Adrenal gland (tissue), 12 donors: ENCODE measurements around the gene VAX1. TPM values are rescaled to one million over a fixed set of nuclear protein-coding genes. Genes with fewer than 3 reads are reported as not detected.

ENCODE experiments used
- DNase-seq, 7 donors: peaks; one replicate each; pipeline ENCODE4 v3.0.0-alpha.2; 2019 to 2020
- H3K27ac ChIP-seq, 5 donors: fragments of 200-600 bp; sonication (generic) in 4 of 5; 1 replicate in 3 of 5; 2 replicates in 2 of 5; pipeline versions ENCODE4 v1.5.1 to v1.8.0; 2016 to 2020; ENCODE audit warnings: mild to moderate bottlenecking in 1 of 5
- H3K27me3 ChIP-seq: fragments of 200-600 bp; 2 replicates; pipeline ENCODE4 v1.8.0; 2021
- H3K36me3 ChIP-seq, 2 donors: fragments of 200-600 bp; replicated peaks in 1 of 2; 1 replicate in 1 of 2; 2 replicates in 1 of 2; pipeline versions ENCODE4 v1.5.1 to v1.8.0; 2018 to 2022
- H3K4me1 ChIP-seq, 2 donors: fragments of 200-600 bp; replicated peaks in 1 of 2; 1 replicate in 1 of 2; 2 replicates in 1 of 2; pipeline versions ENCODE4 v1.5.1 to v1.8.0; 2018 to 2021
- H3K4me3 ChIP-seq, 4 donors: fragments of 200-600 bp; sonication (generic) in 3 of 4; one replicate each; pipeline ENCODE4 v1.5.1; 2016 to 2018
- H3K9me3 ChIP-seq, 3 donors: fragments of 200-600 bp; sonication (generic) in 1 of 3; replicated peaks in 1 of 3; 1 replicate in 2 of 3; 2 replicates in 1 of 3; pipeline versions ENCODE4 v1.5.1 to v1.8.0; 2016 to 2021
- CTCF ChIP-seq, 6 experiments: fragments of 450-650 bp in 4 of 6; fragments of 200-600 bp in 2 of 6; sonication (generic) in 1 of 6; IDR thresholded peaks; 1 replicate in 5 of 6; 2 replicates in 1 of 6; pipeline versions ENCODE4 v1.5.1 to v1.8.0; 2016 to 2021; ENCODE audit warnings: antibody characterized with exemption in 6 of 6, mild to moderate bottlenecking in 2 of 6, moderate library complexity in 1 of 6
- POLR2A ChIP-seq, 2 donors: fragments of 450-650 bp; IDR thresholded peaks; one replicate each; pipeline ENCODE4 v1.6.1; 2017; ENCODE audit warnings: antibody characterized with exemption in 2 of 2, mild to moderate bottlenecking in 2 of 2, moderate library complexity in 1 of 2
- WGBS, 4 donors: extraction: QIAGEN DNeasy Blood & Tissue Kit in 2 of 4; methylation state at CpG; one replicate each; pipeline versions ENCODE4 v1.1.5 to v1.1.7; 2013 to 2017; 5-methylcytosine and 5-hydroxymethylcytosine counted together
- intact Hi-C, 2 donors: fragments of 100-400 bp; cut with DNase I; formaldehyde crosslinking; loops; one replicate each; pipeline versions ENCODE4 v1.14.1 to v1.15.0; 2022 to 2023
- polyA plus RNA-seq, 3 donors: library from polyadenylated mRNA; stranded (reverse); fragments of 200-250 nt in 2 of 3; fragments of 350-450 nt in 1 of 3; fragmentation: Illumina TruSeq in 1 of 3; extraction: RNeasy Lipid Tissue Mini Kit (QIAGEN cat#74804) in 1 of 3; gene quantifications; one replicate each; pipeline ENCODE4 v1.2.3, GENCODE V29; 2013 to 2014
- total RNA-seq, 9 donors: library from RNA; depleted of rRNA in 4 of 9; stranded (reverse); fragments of >200 nt in 4 of 9; fragments of 120-200 nt in 1 of 9; fragmentation: NEBNext Ultra II Directional in 1 of 9; extraction: Animal tissue kit (Norgen Biotek cat#: 25700) in 1 of 9; gene quantifications; one replicate each; pipeline versions ENCODE4 v1.1.0 to v1.2.4, GENCODE V29; 2013 to 2023
- donor health status: healthy with polysubstance abuse.
- donor health status: Bipolar disorder and iron deficiency.
- donor health status: DM: yes; HTN: yes; CAD: no.
- donor health status: DM: no; HTN: no; CAD: no.
- donor health status: DM: no; HTN: no; CAD: no.
- donor health status: DM: yes; HTN: yes; CAD: no.

Gene VAX1
- total and polyA plus RNA-seq, 12 donors = not detected

DNA sequence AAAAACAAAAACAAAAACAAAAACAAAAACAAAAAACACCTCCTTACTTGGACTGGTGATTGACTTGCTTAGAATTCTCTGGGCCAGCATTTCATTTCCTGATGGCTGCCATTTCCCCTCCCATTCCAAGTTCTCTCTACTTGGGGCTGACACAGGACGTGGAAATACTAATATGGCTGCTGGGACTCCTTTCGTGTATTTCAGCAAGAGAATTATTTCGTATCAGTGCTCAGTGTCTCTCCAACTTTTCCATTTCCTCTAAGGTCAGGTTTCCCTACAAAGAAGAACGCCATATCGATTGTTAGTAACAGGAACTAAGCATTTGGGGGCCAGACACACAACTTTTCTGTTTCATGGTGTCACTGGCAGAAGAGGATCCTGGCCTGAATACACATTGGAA is 22.5 kb upstream of the VAX1 start:
- DNase-seq = no peak
- H3K4me3 ChIP-seq = no peak overlapping the region
- peaks cover 97% of the 10 kb centered on the region for H3K27me3 ChIP-seq
- peaks cover 10 to 21% of the 10 kb centered on the region in 2 donors for H3K4me1 ChIP-seq
- TF ChIP-seq CTCF (IDR thresholded peaks at IDR 0.05) (no peak), POLR2A (IDR thresholded peaks at IDR 0.05) (no peak)
- no peaks in the 10 kb centered on the region for H3K36me3 ChIP-seq
- H3K9me3 ChIP-seq = no peaks in the 10 kb centered on the region
- intact Hi-C loops = no loop called here
- no peak overlapping the region for H3K27ac ChIP-seq
- WGBS, 4 donors = 12 to 16% (median 13%) methylated on average over 5 of the region's 5 CpGs

DNA sequence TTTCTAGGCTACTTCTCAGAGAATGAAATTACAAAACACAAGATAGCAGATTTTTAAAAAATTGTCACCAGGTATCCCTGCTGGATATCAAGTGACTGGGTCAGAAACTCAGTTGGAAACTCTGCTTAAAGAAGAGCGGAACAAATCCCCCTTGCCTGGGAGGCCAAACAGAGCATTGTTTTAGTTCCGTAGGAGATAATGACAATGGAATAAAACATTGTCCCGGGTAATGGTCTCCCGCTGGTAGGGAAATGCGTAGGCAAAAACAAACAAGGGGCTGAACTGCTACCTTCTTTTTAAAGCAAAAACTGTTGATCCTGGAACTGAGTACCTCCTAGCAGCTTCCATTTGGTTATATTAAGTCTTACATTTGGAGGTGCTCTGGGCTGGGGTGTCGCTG is 21.3 kb upstream of the VAX1 start:
- H3K9me3 ChIP-seq = no peaks in the 10 kb centered on the region
- 11 to 12% (median 11%) methylated on average over 6 of the region's 6 CpGs for WGBS, 4 donors
- no peak for DNase-seq
- H3K4me1 ChIP-seq = peaks cover 10 to 12% of the 10 kb centered on the region in 2 donors
- H3K27me3 ChIP-seq = peaks cover 97% of the 10 kb centered on the region
- H3K4me3 ChIP-seq = no peak overlapping the region
- TF ChIP-seq CTCF (IDR thresholded peaks at IDR 0.05) (no peak), POLR2A (IDR thresholded peaks at IDR 0.05) (no peak)
- H3K27ac ChIP-seq = no peak overlapping the region
- H3K36me3 ChIP-seq = no peaks in the 10 kb centered on the region
- intact Hi-C loops = no loop called here

DNA sequence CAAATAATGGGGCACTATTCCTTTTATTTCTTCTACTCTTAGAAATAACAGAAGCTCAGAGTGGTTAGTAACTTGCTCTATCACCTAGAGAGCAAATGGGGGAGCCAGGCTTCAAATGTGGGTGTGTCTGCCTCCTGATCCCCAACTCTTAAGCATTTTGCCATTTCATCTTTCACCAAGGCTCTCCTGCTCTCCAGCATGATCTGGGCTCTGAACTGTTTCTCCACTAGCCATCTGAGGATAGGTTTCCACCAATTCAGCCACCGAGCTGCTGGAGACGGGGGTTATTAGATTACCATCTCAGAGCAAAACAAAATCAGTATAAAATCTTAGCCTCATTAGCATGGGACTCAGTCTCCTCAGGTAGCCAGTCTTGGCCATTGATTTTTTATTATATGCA is 20.2 kb upstream of the VAX1 start:
- H3K4me1 ChIP-seq = peaks cover 6 to 8% of the 10 kb centered on the region in 2 donors
- TF ChIP-seq CTCF (IDR thresholded peaks at IDR 0.05) (no peak), POLR2A (IDR thresholded peaks at IDR 0.05) (no peak)
- H3K27ac ChIP-seq = no peak overlapping the region
- no peaks in the 10 kb centered on the region for H3K36me3 ChIP-seq
- peaks cover 92% of the 10 kb centered on the region for H3K27me3 ChIP-seq
- H3K4me3 ChIP-seq = no peak overlapping the region
- no peaks in the 10 kb centered on the region for H3K9me3 ChIP-seq
- WGBS, 4 donors = 12 to 34% (median 19%) methylated on average over 2 of the region's 2 CpGs
- no peak for DNase-seq
- intact Hi-C loops = no loop called here

- WGBS, 4 donors = 34 to 50% (median 38%) methylated on average over 3 of the region's 3 CpGs
- H3K27me3 ChIP-seq = peaks cover 47% of the 10 kb centered on the region
Observed at GRCh38 chr10:117152668-117153067, 14.6 kb upstream of the VAX1 start.

More at GRCh38 chr10:117152668-117153067, 14.6 kb upstream of the VAX1 start:
- H3K9me3 ChIP-seq = no peaks in the 10 kb centered on the region
- H3K36me3 ChIP-seq = no peaks in the 10 kb centered on the region
- TF ChIP-seq CTCF (IDR thresholded peaks at IDR 0.05) (no peak), POLR2A (IDR thresholded peaks at IDR 0.05) (no peak)
- no peak for DNase-seq
- H3K4me3 ChIP-seq = no peak overlapping the region
- H3K27ac ChIP-seq = no peak overlapping the region
- no peaks in the 10 kb centered on the region for H3K4me1 ChIP-seq
- intact Hi-C loops = no loop called here
